NCI-H187 (cell line): ENCODE data around the gene ATXN7.

ENCODE experiments used
- DNase-seq, 2 experiments: peaks; one replicate each; lab custom pipeline; 2025; lab: John Stamatoyannopoulos, UW

Gene ATXN7

DNA sequence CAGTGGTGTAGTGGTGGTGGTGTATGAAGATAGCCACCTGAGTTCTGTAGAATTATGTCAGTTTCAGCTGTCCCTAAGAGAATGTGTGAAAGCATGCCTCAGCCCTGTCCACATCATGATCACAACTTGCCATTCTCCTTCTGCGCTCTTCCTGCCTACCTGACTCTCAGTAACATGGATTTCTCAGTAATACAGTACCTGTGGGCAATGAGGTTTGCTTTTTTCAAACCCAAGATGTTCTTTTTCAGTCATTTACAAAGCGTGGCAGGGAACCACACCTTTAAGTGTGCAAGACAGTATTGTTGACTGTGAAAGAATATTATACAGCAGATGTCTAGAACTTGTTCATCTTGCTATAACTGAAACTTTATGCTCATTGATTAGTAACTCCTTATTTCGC lies 120.7 kb downstream of the ATXN7 start:
- DNase-seq = no peak

DNA sequence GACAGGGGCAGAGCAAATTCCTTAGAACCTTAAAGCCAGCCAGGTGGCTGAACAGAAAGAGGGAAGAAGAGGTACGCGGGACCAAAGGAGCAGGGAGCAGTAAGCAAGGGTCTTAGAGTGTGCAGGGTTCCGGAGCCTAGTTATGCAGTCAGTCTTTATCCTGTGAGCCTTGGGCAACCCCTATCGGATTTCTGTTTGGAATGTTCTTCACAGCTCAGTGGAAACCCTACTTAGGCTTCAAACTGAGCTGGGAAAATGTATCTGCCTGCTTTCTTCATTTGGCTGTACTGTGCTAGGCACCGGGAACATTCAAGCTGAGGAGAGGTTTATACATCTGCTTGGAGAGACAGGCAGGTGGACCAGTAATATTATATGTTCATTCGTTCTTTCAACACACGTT lies 122.5 kb downstream of the ATXN7 start:
- no peak for DNase-seq

DNA sequence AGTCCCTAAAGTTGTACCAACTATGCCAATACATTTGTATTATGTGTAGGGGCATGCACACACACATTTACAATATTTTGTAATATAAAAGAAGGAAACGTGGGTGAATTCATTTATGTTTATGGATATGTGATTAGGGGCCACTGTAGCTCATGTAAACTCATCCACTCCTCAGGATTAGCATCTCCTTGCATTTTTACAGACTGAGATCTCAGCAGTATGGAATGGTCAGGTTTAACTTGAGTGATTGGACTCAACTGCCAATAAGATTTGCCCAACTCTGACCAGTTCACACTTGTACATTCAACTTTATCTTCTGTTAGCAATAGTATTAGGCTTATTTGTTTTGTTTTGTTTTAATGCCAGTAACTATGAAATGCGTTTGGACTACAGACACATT lies 123.2 kb downstream of the ATXN7 start:
- no peak for DNase-seq

DNA sequence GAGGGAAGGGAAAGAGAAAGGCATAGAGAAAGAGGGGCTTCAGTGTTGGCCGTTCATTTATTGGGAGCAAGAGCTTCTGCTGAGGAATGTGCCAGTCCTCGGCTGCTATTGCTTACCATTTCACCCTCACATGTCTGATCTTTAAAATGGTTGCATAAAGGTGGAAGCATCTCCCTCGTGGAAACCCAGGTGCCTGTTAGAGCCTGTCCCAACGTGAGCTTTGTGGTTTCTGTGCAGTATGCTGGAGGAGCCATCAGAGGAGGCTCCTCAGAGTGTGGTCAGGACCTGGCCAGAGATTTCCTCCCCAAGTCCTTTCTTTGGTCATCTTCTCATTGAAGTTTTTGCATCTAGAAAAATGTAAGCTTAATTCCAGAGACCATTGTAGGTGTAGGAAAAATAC lies 125.3 kb downstream of the ATXN7 start:
- no peak for DNase-seq

DNA sequence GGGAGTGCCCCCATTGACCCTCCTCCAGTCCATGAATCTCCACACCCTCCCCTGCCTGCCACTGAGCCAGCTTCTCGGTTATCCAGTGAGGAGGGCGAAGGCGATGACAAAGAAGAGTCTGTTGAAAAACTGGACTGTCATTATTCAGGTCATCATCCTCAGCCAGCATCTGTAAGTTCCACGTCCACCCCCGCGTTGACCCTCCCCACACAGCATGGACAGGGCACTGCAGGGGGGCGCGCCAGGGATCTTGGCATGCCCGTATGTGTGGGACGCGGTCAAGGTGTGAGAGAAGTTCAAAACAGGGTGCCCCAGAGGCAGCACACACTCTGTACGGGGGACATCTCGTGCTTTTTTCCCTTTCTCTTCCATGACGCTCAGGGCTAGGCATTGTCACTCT lies 126.5 kb downstream of the ATXN7 start:
- no peak for DNase-seq

DNA sequence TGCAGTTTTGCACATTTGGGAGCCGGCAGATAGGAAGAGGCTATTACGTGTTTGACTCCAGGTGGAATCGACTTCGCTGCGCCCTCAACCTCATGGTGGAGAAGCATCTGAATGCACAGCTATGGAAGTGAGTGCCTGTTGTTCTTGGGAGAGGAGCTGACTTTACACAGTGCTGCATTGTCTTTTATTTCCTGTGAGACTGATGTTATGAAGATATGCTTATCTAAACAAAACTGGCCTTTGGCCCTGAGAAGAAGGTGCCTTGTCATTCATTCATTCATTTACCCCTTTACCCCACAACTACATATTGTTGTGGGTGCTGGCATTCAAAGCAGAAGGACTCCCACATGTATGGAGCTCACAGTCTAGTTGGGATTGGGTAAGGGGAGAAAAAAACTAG lies 127.1 kb downstream of the ATXN7 start:
- no peak for DNase-seq

DNA sequence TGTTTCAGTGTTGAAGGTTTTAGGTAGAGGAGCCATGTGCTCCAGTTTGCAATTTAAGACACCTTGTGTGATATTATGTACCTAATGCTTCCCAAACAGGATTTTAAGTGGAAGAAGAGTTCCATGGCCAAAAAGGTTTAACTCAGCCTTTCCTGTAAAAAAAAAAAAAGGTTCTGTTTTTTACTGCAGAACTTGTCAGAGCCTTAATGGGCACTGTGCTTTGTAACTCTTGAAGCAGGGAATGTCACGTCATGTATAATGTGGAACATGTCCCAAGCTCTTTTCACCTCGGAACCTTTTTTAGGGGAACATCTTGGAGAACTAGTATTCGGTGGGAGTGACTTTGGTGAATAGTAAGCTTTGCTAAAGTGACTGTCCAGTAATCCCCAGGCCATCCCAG lies 128.0 kb downstream of the ATXN7 start:
- no peak for DNase-seq

DNA sequence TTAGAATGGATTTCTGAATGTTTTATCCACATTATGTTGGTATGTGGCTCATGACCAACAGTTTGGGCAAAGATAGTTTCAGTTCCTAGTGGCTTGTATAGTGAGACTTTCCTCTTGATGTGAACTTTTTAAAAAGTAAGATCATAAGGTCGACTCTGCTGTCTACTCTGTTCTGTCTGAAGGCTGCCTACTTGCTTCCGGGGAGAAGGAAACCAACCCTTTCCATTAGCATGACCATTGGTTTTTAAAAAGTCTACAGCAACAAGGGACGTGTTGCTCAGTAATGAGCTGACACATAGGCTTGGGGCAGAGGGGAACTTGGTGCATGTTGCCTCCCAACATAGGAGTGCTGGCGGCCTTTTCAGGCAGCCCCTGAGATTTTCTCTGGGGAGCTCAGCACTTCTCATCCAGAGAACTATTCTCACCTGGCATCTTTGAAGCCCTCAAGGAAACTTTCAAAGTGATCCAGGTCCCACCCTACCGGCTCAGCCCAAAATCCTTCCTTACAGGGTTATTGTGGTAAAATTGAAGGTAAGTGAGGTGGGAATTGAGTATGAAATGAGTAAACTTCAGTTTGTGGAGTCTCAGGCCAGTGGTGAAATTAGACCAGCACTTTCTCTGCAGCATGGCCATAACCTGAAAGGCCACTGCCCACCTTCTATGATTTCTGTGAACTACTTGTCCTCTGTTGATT lies 129.0 kb downstream of the ATXN7 start:
- DNase-seq = no peak

DNA sequence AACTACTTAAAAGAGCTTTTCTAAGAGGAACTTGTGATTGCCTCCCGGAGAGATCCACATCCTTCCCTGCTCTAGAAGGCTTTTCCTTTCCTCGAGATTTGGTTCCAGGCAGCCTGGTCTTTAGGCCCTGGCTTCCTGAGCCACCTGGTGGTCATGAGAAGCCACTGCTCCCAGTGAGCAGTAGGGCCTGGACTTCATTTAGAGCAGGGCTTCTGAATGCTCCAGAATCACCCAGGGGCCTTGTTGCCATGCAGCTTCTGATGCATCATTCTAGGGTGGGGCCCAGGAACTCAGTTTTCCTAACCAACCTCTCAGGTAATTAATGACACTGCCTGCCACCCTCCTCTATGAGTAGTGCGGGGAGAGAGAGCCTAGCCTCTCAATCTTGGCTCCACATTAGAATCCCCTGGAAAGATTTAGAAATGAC lies 130.0 kb downstream of the ATXN7 start:
- no peak for DNase-seq

DNA sequence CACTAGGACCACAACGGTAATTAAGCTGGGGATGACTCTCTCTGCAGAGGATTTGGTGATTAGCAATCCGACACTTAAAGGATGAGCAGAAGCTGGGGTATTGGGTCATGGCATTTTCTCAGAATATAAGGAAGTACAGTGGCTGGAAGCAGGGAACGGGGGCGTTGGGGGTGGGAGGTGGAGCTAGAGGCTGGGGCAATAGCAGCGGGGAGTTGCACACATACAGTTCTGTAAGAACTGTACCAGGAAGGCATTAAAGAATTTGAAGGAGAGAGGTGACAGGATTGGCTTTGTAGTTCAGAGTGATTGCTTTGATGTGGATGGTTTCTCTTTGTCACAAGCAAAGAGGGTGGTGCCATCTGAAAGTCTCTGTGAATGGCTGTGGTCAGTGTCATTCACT lies 131.4 kb downstream of the ATXN7 start:
- no peak for DNase-seq

DNA sequence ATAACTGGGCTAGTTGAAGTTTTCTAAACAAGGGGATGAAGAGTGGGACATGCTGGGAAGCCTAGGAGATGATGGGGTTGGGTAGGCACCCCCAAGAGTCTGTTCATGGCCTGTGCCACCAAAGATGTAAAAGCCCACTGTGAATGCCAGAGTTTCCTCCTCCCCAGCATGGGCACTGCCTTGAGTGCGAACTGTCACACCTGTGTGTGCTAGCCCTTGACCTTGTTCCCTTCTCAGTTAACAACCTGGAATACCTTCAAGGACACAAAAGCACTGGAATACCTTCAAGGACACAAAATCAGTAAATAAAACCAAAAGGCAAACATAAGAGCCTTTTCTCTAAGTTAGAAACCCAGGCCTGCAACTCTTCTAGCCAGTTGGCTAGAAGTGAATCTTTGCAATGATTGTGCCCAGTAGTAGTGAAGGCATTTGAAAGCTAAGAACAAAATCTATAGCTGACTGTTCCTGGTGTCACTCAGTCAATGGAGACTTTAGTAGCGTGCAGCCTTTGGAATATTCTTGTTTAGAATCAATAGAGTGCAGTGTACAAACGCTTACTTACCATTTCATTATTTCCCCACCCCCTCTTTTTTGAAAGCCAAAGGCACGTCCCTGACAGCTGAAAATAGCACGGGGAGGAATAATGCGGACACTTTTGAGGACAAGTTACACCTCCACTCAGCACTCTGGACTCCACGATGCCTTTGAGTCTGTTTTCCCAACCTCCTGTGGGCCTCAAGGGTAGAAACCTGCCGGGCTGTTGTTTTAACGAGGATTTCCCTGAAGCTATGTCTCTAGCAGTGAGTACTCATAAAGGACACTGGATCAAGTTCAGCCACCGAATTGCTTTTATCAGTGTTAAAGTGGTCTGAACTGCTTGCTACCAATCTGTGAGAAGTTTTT lies 135.4 kb downstream of the ATXN7 start:
- DNase-seq = no peak

DNA sequence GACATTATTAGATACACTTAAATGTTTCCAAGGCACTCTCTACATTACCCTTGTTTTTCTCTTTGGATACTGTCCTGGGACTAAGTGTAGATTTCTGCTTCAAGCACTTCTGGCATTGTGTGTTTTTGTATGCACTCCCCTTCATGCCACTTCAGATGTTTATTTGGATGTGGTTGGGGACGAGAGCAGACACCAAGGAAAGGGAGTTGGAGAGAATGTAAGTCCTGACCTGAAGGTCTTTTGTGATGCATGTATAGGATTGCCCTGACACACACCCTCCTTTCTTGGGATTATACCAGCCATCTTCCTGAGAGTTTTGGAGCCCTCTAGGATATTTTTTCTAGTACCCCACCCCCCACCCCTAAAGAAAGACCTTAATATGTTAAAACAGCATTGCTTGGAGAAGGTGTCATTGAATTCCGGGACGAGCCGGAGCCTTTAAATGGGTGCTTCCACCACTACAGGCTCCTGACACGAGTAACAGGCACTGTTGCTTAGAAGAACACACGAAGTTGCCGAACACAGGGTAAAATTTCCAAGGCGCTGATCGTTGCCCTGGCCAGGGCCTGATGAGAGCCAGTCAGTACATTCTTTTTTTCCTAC lies 136.9 kb downstream of the ATXN7 start:
- no peak for DNase-seq

DNA sequence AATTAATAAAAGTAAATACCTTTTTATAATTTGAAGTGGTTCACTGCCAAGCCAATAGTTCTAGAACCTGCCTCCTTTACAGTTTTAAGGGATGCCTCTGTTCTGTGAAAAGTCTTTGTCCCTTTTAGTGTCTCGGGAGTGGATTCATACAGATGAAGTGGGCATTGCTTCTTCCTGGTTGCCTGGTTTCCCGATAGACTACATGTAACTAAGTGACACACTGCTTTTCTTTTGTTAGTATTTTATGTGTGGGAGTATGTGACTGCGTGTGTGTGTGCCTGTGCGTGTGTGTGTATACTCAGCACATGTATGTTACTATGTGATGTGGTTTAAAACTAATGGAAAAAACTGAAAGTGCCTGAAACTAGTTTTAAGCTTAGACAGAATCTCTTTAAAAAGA lies 138.6 kb downstream of the ATXN7 start:
- DNase-seq = no peak

DNA sequence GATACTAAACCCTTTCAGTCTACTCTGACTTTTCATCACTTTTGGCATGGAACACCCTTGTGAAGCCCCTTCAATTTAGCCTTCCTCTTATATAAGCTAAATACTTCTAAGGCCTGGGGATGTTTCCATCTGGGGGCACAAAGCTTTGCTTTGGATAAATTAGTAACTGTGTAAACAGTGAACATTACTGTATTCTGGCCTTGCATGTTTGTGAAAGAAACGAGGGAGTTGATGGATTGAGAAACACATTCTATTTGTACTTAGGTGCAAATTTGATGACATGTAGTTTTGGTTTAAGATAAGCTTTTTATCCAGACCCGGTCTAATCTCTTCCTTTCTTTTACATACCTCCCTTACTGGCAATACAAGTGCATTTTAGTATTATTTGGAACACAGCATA lies 139.9 kb downstream of the ATXN7 start:
- DNase-seq = no peak

DNA sequence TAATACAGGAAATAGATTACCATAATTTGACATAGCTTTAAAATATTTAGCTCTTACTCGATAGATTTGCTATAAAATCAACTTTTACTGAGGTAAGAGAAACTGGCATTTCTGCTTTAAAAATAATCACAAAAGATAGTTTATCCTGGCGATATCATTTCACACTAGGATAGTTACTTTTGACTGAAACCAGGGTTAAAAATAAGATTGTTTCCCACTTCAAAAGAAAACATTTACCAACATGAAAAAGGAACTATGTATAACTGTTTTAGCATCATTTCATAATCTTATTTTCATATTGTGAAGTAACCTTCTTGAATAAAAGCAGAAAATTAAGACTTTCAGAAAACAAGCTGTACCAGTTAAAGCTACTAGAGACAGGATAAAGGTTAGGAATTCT lies 144.3 kb downstream of the ATXN7 start:
- DNase-seq = no peak

DNA sequence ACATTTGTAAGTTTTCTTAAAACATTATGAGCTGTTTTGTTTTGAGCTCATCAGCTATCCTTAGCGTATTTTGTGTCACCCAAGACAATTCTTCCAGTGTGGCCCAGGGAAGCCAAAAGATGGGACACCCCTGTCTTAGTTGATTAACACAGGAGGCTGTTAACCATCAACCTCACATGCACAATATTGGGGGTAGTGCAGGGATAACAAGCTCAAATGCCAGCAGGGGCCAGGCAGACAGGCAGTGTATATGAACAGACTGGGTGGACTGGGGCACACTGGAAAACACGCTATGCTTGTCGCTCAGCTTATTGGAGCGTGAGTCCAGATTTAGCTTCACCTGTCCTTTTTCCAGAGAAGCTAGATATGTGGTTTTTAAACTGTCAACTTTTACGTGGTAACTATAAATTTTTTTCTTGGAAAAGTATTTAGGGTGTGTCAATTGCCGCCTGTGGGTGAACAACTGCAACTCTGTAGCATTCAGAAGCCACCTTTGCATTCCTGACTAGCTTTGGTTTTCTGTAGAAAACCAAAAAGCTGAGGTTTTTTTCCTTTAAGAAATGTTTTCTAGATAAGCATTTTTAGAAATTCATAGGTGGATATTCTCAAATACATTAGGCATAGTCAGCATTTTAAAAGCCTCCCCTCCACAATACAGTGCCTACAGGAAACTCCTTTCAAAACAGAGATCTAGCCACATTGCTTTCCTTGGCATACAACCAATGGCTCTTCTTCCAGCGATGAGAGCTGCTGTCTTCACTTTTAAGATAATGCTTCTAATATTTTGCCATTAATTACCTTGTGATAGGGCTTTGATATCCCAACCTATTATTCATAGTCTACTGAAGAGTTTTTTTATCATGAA lies 145.1 kb downstream of the ATXN7 start:
- no peak for DNase-seq

DNA sequence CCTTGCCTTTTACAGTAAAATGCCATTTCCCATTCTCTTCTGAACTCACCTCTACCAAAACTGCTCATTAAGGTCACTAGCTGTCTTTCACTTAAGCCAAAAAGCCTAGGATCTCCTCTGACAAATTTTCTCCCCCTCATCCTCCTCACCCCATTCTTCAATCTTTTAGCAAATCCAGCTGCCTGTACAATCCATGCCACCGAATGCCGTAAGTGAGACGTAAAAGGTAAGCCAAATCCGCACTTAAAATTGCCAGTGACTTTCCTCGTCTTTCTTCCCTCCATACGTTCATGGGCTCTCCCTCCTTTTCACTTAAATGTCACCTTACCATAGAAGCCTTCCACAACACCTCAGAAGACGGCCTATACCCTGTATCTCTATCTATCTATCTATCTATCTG lies 145.9 kb downstream of the ATXN7 start:
- no peak for DNase-seq

DNA sequence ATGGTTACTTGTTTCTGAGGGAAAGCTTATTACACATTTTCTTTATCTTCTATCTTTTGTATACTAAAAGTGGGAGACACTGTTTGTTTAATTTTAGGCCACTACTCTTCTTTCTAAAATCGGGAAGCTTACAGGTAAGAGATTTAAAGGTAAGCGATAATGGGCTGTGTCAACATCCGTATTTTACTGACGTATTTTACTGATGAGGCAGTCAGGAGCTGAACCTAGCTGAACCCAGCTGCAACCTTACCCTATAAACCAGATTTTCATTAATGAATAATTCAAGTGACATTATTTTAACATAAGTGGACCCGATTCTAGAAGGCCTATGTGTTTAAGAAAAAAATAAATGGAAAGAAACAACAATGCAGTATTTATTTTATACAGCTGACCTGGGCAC lies 146.5 kb downstream of the ATXN7 start:
- no peak for DNase-seq

DNA sequence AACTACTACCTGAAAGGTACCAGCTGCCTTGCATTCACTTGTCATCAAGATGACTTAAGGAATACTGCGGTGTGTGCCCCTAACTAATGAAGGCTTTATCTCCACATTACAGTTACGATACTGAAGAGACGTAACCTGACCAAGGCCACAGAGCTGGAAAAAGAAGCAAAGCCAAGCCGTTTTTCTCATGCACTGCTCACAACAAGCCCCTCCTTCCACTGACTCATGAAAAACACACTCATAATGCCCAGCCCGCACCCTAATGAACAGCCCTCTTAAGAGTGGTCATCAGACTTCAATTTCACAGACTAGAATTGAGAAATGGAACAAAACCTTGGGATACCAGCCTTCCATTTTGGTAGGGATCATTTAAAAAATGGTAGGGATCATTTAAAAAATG lies 148.0 kb downstream of the ATXN7 start:
- DNase-seq = no peak

DNA sequence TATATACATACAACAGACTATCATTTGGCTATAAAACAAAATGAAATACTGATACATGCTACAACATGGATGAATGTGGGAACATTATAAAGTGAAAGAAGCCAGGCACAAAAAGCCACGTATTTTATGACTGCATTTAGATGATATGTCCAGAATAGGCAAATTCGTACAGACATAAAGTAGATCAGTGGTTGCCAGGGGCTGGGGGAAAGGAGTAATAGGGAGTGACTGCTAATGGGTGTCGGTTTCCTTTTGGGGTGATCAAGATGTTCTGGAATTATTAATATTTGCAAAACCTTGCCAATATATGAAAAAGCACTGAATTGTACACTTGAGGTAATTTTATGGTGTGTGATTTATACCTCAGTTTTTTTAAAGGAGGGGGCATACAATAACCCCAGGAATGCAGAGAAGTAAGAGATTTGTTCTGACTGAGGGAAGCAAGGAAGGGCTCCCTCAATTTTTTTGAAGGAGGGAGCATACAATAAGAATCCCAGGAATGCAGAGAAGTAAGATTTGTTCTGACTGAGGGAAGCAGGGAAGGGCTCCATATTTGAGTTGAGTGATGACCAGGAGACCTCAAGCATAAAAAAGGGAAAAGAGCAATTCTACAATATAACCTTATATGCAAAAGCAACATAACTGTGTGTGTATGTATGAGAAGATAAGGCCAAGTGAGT lies 153.4 kb downstream of the ATXN7 start:
- DNase-seq = no peak

DNA sequence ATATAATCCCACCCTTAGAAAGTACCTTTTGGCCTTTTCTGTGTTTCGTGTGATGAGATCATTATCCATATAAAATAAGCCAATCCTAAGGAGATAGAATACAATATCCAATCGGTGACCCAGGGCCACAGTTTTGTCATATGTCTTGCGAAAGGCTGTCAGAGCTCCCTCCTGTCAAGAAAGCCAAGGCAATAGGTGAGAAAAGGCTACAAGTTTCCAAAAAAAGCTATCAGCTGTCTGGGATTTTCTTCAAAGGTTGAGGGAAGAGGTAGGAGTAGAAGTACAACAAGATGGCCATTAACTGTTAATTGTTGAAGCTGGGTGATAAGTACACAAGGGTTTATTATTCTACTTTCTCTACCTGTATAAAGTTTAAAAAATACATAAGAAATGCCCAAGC lies 155.6 kb downstream of the ATXN7 start:
- no peak for DNase-seq

DNA sequence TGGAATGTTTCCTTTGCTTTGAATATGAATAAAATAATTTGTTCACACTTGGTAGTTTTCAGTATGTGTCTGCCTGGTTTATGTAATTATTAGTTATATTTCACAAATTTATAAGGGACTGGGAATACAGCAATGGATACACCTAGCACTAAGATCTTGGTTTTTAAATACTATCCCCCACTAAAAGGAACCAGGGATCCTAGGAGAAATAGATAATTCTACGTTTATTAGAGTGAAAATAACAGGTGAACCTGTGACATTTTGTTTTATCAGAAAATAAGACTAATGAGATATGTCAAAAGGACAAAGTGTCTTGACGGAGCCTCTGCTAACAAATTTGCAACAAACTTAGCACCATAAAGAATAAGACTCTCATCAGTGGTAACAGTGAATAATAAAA lies 156.2 kb downstream of the ATXN7 start:
- no peak for DNase-seq
